C4-2B (cell line): ENCODE results near the gene OTULINL.

Source experiments
- ZFX ChIP-seq: fragments of 450-650 bp; IDR thresholded peaks from 2 replicates; pipeline ENCODE4 v1.6.1; 2017
- TF ChIP-seq, protein P1 (sequence below): fragments of 450-650 bp; conservative IDR thresholded peaks from 2 replicates; pipeline ENCODE4 v1.5.1; 2017; ENCODE audit warnings: mild to moderate bottlenecking

DNA sequence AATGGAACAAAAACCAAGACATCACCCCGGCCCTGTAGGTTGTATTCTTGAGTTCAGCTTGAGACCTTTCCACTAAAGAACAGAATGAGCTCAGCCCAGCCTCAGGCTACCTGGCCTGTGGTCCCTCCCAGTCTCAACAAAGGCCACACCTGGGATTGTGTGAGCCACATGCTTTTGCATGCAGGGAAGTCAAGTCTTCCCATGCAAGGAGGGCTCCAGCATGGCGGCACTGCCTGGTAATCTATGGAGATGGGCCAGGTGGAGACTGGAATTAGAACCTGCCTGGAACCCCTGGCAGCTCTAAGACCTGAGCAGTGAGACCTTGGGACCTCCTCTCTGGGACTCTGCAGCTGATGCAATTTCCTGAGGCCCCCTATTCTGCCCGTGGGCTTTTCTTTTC, 49.4 kb upstream of the OTULINL start:
- TF ChIP-seq, protein P1, sequence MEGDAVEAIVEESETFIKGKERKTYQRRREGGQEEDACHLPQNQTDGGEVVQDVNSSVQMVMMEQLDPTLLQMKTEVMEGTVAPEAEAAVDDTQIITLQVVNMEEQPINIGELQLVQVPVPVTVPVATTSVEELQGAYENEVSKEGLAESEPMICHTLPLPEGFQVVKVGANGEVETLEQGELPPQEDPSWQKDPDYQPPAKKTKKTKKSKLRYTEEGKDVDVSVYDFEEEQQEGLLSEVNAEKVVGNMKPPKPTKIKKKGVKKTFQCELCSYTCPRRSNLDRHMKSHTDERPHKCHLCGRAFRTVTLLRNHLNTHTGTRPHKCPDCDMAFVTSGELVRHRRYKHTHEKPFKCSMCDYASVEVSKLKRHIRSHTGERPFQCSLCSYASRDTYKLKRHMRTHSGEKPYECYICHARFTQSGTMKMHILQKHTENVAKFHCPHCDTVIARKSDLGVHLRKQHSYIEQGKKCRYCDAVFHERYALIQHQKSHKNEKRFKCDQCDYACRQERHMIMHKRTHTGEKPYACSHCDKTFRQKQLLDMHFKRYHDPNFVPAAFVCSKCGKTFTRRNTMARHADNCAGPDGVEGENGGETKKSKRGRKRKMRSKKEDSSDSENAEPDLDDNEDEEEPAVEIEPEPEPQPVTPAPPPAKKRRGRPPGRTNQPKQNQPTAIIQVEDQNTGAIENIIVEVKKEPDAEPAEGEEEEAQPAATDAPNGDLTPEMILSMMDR, result no peak
- no peak for TF ChIP-seq ZFX
